ENCODE data around the gene CD70. TPM values are rescaled to one million over a fixed set of nuclear protein-coding genes. Genes with fewer than 3 reads are reported as not detected.
"Not testable (repeated sequence)": the region's sequence is repeated elsewhere in the genome, so short reads cannot be mapped to it uniquely, and the experiment has no call there.

Gene CD70
- total RNA-seq, 4 donors from 2014 or later: 1.2 TPM; not detected in 3

DNA sequence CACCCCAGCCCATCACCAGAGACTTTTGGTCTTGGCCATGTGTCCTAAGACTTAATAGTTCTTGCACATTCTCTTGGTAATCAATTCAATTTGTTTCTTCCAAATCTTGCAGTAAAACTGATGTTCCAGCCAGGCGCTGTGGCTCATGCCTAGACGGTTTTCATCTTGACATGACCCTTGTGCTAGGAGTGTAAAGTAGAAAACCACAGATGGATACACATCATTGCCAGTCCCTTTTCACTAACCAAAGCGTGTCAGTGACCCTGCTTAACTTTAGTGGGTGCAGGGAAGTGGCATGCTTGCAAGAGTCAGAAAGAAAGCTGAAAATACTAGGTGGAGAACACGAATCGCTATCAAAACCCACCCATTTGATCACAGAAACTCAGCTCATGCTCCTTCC, 18.0 kb upstream of the CD70 start:
- Histone ChIP-seq H3K27me3 (no peaks in the 10 kb centered on the region), H3K36me3 (no peaks in the 10 kb centered on the region), H3K9me3 (no peaks in the 10 kb centered on the region), H3K4me3 (no peak overlapping the region), H3K4me1 (no peaks in the 10 kb centered on the region), H3K27ac (no peak overlapping the region)
- TF ChIP-seq, protein P1, sequence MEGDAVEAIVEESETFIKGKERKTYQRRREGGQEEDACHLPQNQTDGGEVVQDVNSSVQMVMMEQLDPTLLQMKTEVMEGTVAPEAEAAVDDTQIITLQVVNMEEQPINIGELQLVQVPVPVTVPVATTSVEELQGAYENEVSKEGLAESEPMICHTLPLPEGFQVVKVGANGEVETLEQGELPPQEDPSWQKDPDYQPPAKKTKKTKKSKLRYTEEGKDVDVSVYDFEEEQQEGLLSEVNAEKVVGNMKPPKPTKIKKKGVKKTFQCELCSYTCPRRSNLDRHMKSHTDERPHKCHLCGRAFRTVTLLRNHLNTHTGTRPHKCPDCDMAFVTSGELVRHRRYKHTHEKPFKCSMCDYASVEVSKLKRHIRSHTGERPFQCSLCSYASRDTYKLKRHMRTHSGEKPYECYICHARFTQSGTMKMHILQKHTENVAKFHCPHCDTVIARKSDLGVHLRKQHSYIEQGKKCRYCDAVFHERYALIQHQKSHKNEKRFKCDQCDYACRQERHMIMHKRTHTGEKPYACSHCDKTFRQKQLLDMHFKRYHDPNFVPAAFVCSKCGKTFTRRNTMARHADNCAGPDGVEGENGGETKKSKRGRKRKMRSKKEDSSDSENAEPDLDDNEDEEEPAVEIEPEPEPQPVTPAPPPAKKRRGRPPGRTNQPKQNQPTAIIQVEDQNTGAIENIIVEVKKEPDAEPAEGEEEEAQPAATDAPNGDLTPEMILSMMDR (IDR thresholded peaks at IDR 0.05): no peak
- TF ChIP-seq POLR2A (IDR thresholded peaks at IDR 0.05): no peak
- no peak for DNase-seq
- intact Hi-C loops (cut with DNase I; ENCODE audit: low total_unique reads): no loop called here

DNA sequence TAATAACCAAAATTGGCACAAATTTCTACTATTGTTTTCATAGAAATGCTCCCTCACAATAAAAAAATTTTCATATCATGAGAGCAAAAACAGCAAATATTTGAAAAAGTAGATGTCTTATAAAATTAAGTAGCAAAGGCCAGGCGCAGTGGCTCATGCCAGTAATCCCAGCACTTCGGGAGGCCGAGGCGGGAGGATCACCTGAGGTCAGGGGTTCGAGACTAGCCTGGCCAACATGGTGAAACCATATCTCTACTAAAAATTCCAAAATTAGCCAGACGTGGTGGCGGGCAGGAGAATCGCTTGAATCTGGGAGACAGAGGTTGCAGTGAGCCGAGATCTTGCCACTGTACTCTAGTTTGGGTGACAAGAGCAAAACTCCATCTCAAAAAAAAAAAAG, 17.2 kb upstream of the CD70 start:
- H3K9me3 ChIP-seq; H3K27ac ChIP-seq; intact Hi-C loops (cut with DNase I; ENCODE audit: low total_unique reads): not testable (repeated sequence)

DNA sequence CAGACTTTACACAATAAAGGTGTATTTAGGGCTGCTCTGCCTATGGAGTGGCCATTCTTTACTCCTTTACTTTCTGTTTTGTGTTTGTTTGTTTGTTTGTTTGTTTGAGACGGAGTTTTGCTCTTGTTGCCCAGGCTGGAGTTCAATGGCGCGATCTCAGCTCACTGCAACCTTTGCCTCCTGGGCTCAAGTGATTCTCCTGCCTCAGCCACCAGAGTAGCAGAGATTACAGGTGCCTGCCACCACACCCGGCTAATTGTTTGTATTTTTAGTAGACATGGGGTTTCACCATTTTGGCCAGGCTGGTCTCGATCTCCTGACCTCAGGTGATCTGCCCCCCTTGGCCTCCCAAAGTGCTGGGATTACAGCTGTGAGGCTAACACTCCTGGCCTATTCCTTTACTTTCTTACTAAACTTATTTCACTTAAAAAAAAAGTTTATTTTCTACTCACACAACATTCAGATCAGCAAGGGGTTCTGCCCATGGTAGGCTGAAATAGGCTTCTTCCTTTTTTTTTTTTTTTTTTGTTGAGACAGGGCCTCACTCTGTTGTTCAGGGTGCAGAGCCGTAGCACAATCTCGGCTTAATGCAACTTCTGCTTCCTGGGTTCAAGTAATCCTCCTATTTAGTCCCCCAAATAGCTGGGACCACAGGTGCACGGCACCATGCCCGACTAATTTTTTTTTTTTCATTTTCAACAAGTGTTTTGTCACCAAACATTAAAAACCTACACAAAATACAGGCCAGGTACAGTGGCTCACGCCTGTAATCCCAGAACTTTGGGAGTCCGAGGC, 15.5 kb upstream of the CD70 start:
- H3K36me3 ChIP-seq; H3K4me3 ChIP-seq; DNase-seq; H3K27ac ChIP-seq; intact Hi-C loops (cut with DNase I; ENCODE audit: low total_unique reads); H3K4me1 ChIP-seq; H3K9me3 ChIP-seq; H3K27me3 ChIP-seq: not testable (repeated sequence)

More for the DNA sequence above, 17.2 kb upstream of the CD70 start:
- H3K4me1 ChIP-seq, DNase-seq, H3K4me3 ChIP-seq, H3K36me3 ChIP-seq, H3K27me3 ChIP-seq: not testable (repeated sequence)

DNA sequence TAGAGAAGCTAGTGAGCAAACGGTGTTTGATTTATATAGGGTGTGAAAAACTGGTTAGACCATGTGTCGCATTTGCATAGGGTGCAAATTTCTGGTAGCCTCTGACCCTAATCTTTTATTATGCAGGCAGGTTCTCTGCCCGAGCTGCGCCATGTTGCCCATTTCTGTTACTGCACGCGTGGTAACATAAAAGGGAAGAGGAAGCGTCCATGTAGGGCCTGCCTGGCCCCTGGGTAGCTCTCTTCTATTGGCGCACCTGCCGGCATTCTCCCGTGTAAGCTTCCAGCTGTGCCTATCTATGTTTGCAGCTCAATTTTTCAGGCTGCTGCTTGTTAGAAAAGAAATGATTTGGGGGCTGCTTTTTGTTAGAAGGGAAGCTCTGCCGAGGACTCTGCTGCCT, 14.0 kb upstream of the CD70 start:
- Histone ChIP-seq H3K27ac (no peak overlapping the region), H3K4me1 (no peaks in the 10 kb centered on the region), H3K4me3 (no peak overlapping the region), H3K27me3 (no peaks in the 10 kb centered on the region), H3K9me3 (no peaks in the 10 kb centered on the region), H3K36me3 (no peaks in the 10 kb centered on the region)
- intact Hi-C loops (cut with DNase I; ENCODE audit: low total_unique reads): no loop called here
- DNase-seq: no peak
- TF ChIP-seq, protein P1 (IDR thresholded peaks at IDR 0.05): no peak
- no peak for TF ChIP-seq POLR2A (IDR thresholded peaks at IDR 0.05)

DNA sequence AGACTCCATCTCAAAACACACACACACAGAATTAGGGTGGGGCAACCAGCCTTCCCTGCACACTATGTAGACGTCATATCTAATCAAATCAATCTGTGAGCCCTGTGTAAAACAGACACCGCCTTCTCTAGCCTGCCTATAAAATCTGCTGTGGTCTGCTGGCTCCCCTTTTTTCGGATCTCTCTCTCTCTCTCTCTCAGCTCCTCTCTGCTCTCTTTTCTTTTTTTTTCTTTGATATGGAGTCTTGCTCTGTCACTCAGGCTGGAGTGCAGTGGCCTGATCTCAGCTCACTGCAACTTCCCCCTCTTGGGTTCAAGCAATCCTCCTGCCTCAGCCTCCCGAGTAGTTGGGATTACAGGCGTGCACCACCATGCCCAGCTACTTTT, 11.8 kb upstream of the CD70 start:
- Histone ChIP-seq H3K36me3 (no peaks in the 10 kb centered on the region), H3K27me3 (no peaks in the 10 kb centered on the region), H3K9me3 (no peaks in the 10 kb centered on the region), H3K27ac (no peak overlapping the region), H3K4me1 (no peaks in the 10 kb centered on the region), H3K4me3 (no peak overlapping the region)
- intact Hi-C loops (cut with DNase I; ENCODE audit: low total_unique reads): no loop called here
- DNase-seq: no peak
- TF ChIP-seq, protein P1 (IDR thresholded peaks at IDR 0.05): no peak
- TF ChIP-seq POLR2A (IDR thresholded peaks at IDR 0.05): no peak

DNA sequence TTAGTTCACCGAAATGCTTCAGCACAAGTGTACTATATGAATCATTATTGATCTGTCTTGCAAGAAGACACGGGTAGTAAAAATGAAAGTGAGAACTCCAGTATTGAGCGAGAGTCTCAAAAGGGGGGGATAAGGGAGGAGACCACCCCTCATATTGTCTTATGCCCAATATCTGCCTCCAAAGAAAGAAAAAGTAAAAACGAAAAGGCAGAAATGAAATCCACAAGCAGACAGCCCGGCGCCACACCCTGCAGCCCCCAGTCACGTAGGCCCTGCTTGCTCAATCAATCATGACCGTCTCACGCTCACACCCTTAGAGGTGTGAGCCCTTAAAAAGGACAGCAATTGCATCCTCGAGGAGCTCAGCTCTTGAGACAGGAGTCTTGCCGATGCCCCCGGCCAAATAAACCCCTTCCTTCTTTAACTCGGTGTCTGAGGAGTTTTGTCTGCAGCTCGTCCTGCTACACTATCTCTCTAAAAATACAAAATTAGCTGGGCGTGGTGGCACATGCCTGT, 10.6 kb upstream of the CD70 start:
- H3K36me3 ChIP-seq; H3K4me1 ChIP-seq; H3K9me3 ChIP-seq; DNase-seq; H3K27me3 ChIP-seq; H3K4me3 ChIP-seq; H3K27ac ChIP-seq; intact Hi-C loops (cut with DNase I; ENCODE audit: low total_unique reads): not testable (repeated sequence)

DNA sequence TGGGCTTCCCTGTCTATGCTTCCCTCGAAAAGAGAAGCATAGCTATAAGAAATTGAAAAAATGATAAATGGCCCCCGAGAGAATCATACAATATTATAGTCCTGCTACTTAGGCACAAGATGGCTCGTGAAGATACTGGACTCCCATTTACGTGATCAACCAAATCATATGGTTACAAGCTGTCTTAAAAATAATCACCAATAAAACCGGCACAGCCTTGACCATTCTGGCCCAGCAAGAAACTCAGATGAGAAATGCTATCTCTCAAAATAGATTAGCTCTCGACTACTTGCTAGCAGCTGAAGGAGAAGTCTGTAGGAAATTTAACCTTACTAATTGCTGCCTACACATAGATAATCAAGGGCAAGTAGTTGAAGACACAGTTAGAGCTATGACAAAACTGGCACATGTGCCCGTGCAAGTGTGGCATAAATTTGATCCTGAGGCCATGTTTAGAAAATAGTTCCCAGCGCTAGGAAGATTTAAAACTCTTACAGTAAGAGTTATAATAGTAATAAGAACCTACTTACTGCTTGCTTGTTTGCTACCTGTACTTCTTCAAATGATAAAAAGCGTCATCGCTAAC, 10.1 kb upstream of the CD70 start:
- H3K4me3 ChIP-seq; intact Hi-C loops (cut with DNase I; ENCODE audit: low total_unique reads); H3K27ac ChIP-seq; H3K36me3 ChIP-seq; H3K9me3 ChIP-seq; DNase-seq; H3K27me3 ChIP-seq; H3K4me1 ChIP-seq: not testable (repeated sequence)

Measured in uterus (tissue), 4 donors.